NCI-H1092 (cell line): Measurements from ENCODE around the gene SAFB.
"Not testable (repeated sequence)": the region's sequence is repeated elsewhere in the genome, so short reads cannot be mapped to it uniquely, and the experiment has no call there.

ENCODE experiments used
- DNase-seq: peaks from one replicate; lab custom pipeline; 2025; lab: John Stamatoyannopoulos, UW

The SAFB gene

DNA sequence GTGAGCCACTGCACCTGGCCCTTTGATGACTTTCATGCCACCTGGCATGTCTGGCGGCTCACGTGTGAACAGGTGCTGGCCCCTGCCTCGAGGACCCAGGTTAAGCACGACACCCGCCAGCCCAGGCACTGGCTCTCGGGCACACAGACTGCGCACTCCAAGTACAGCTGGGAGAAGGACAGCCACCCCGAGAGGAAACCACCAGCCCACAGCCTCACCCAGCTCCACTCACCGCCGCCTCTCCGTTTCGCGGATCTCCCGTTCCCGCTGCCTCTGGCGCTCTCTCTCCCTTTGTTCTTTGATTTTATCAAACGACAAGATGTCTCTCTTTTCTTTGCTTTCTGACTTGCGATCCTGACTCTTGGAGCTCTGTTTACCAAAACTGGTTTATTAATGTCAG lies 27.8 kb upstream of the SAFB start:
- DNase-seq: no peak

DNA sequence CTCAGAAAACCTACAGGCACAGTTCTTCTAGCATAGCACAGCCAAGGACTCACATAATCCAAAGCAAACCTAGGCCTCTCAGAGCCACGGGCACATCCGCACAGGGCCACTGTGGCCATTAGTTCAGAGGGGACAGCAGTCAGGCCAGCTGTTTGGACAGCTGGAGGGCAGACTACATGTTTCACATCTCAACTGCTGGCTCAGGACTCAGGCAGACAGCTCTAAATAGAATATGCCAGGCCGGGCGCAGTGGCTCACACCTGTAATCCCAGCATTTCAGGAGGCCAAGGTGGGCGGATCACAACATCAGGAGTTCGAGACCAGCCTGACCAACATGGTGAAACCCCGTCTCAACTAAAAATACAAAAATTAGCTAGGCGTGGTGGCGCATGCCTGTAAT lies 27.1 kb upstream of the SAFB start:
- no peak for DNase-seq

DNA sequence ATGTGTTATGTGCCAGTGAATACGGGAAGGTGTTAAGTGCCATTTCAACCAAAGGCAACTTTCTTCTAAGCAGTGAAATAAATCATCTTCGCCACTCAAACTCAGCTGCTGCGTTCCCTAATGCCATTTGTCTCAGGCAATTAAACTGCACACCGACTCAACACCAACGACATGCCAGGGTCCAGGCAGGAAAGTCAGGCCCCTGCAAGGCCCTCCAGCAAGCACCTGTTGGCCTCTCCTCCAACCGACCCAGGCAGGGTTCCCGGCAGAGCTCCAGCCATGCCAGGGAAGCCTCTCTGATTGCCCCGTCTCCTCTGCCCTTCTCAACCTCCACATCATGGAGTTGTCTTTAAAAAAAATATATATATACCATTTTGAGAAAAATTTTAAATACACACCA lies 22.1 kb upstream of the SAFB start:
- DNase-seq: no peak

DNA sequence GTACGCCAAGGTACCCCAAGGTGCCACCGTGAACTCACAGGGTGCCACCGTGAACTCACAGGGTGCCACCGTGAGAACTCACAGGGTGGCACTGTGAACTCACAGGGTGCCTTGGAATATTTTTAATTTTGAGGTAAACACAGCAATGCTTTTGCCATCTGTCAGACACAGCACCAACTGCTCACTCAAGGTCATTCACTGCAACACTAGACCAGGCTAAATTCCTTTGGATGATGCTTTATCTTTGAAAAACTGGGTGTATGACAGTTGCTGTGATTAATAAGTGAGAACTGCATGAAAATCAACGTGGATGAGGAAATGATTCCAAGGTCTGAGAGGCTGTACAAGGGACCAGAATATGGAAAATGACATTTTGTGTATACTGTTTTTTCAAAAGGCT lies 19.3 kb upstream of the SAFB start:
- no peak for DNase-seq

DNA sequence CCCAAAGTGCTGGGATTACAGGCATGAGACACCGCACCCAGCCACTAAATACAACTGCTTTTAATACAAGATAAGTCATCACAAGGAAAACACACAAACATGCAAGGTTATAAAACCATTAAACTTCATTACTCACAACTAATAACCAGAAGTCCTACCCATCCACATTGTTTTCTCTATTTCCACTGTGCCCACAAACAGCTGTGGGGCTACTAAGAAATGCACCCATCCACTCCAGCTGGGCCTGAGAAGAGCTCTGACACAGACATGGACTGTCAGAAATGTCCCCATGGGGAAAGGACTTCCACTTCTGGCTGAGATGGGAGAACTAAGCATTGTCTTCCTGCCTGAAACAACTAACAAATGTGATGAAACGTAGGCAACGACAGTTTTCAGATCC lies 17.5 kb upstream of the SAFB start:
- DNase-seq: no peak

DNA sequence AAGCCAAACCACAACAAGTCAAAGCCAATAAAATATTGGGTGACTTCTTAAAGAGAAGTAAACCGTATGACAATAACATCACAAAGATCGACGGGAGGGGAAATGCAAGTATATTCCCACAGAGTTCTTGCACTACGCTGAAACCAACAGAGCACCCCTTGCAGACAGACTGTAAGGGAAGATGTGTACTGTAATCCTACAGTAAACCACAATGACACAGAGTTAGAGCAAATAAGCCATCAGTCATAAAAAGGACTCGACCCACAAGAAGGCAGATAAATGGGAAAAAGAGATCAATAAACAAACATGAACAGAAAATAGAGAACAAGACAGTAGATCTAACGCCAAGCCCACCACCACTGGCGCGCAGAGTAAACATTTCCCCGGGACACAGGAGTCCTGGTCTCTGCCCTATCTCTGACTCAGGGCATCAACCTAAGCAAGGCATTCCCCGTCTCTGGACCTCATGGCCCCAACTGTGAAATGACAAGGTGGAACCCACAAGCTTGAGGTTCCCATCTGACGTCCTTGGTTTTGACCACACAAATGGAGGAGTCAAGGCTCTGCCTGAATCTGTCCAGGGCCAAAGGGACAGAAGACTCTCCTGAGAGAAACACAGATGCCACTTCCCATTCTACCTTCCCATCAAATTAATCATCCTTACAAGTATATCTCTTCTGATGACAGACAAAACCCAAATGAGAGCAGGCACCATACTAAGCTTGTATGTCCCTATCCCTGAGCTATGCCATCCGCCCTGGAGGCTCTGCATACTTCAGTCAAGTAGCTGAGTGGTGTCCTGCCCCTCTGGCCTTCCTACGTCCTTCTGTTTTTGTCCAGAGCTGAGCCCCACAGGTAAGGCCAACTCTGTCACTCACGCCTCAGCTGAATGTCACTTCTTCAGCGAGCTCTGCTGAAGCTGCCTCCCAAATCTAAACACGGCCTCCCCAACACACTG lies 15.3 kb upstream of the SAFB start:
- no peak for DNase-seq

DNA sequence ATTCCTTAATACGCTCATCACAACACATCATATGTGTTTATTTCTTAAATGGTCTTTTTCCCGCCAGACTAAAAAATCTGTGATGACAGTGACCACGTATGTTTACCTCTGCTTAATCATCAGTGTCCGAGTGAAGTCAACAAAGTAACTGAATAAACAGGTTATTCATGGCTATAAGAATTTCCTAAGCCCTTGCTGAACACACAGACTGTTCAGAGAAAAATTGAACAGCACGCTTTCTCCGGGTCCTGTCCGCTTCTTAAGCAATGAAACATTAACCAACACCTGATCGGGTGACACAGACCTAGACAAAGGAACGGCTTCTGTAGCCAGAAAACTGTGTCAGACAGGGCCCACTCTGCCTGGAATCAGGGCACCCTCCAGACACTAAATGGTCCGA lies 14.6 kb upstream of the SAFB start:
- DNase-seq: no peak

DNA sequence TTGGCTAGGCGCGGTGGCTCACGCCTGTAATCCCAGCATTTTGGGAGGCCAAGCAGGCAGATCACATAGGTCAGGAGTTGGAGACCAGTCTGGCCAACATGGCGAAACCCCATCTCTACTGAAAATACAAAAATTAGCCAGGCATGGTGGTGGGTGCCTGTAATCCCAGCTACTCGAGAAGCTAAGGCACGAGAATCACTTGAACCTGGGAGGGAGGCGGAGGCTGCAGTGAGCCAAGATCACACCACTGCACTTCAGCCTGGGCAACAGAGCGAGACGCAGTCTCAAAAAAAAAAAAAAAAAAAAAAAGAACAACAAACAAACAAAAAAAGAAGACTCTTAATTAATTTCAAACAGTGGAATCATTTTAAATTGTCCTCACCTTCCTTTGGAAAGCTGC lies 14.1 kb upstream of the SAFB start:
- DNase-seq: not testable (repeated sequence)

DNA sequence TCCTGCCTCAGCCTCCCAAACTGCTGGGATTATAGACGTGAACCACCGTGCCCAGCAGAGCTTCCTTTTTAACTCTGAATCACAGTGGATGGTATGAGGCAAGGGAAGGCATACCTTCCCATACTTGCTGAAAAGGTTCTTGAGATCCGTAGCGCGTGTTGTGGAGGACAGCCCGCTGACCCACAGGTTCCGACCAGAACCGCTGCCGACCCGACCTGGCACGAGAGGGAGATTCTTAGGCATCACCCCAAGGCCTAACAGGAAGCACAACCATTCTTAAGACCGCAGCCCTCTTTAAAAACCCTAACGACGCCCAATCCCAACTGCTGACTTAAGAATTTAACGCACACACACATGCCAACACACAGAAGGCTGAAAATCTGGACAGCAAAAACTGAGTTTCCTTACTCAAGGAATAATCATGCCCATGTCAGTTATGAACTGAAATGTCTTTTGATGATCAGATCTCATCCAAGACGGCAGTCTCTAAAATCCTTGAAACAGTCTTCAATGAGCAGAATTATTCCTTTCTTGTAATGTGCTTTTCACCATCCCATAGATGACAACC lies 12.9 kb upstream of the SAFB start:
- no peak for DNase-seq

DNA sequence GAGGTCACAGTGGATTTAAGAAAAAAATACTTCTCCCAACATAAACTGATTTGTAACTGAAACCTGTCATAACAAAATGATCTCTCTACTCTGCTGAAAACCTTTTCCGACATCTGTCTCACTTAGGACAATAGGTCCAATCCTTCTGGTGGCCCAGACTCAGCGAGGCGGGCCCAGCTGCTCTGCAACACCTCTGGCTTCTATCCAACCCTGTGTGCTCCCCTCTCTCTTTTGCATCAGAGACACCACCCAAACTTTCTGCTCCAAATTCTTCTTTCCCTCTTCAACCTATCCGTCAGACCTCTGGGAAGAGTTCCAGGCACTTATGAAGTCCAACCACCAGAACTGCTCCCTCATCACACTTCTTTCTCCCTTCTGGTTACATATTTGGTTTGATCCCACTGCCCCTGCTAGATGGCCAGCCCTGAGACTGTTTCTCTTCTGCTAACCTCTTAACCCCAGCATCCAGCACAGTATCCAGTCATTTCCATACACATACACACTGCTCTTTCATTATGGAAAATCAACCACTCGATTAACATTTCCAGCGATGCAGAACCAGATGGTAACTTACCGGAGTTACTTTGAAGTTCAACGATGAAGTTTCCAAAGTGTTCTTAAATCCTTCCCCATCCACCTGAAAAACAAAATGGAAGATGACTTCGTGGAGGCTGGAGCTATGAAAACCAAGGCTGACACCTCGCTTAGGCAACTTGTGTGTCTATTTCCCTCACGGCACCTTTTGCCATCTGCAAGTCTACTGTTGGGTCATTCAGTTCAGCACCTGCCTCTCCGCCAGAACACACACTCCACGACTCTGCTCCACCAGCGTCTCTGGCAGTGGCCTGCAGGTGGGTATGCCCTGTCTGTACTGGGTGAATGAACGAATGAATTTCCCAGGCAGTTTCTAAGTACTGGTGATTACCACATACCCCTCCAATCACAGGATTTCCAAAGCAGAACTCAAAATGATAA lies 9.7 kb upstream of the SAFB start:
- DNase-seq: no peak

DNA sequence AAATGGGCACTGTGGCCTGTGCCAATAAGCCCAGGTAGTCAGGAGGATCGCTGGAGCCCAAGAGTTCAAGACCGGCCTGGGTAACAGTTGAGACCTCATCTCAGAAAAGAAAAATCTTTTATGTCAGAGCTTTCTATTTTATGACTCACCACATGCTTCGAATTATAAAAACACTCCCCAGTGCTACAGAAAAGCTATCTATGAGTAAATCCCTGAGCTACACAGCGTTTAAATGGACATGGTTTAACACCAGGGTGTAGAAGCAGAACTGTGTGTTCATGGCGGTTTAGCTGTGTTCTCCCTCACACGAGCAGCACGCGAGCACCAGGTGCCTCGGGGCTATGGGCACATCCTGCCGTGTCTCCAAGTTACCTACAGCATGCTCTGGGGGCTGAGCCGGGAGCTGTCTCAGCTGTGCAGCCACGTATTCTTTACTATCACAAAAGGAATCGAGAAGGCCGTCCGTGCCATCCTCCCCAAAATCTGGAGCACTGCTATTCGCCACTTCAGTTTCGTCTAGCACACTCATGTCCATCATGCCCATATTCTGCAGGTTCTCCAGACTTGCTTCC lies 7.0 kb upstream of the SAFB start:
- DNase-seq: no peak

DNA sequence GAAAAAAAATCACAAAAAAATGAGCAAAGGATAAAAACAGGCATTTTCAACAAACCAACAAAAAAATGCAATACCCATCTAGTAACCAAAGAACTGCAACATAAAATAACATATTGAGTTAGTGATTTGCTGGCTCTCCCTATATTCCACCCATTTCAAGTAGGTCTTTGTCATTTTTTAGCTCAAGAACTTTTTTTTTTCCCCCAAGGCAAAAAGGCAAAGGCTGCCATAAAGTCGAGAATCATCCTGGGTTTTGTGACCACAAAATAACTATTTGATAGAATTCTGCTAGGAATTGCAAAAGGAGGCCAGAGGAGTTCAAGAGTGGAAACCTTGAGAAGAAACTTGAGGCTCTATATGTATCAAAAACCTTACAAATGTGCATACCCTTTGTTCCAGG lies 5.8 kb upstream of the SAFB start:
- no peak for DNase-seq

DNA sequence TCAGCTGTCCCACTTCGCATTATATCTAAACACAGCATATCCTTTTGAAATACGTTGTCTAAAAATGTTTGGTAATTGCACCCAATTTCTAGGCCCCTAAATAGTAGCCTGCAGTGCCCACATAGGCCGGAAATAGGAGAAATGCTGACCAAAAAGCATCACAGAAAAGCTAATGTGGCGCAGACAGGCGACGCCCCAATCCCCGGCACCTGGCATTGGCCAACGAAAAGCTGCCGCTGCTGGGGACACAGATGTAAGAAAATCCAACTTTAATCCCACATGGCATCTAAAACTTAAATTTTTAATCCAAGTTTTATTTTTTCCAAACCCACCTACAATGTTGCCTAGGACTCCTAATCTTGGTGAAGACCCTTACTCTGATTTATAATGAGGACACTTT lies 4.3 kb upstream of the SAFB start:
- DNase-seq: no peak

DNA sequence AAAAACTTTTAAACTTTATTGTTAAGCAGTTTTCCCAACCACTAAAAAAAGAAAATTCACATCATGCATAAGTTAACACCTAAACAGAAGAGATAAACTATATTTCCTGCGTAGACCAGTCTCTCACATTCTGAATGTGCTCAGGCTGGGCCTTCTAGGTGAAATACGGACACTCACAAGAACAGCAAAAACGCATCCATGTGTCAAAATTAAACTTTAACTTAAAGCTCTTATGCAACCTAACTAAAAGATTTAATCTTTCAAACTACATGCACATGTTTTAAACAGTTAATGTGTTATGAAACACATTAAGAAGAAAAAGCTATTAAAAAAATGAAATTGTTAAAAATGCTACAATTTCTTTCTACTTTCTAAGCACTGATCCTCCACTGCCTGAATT lies 2.9 kb upstream of the SAFB start:
- DNase-seq: no peak

DNA sequence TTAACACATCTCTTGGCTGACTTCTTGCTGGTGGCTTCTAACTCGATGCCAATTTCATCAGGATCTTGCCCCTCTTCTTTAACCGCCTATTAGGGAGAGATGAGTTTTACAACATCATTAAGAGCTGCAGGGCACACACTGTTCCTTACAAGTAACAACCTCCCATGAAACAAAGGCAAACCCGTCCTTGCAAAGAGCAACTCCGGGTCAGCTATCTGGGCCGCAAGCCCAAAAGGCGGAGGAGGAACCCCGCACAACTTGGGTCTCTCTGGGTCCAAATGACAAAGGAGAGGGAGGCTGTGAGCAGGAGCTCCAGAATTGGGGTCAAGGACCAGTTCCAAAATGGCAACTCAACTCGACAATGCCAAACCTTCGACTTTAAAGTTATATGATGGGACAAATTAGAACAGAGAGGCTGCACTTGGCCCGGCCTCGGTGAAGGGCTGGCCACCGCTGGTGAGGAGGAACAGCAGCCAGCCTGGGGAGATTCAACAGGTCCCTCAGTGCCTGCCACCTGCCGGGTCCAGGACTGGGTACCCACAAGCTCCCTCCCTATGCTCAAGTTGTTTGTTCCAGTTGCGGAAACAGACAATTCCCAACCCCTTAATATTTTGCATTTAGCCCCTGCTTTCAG lies 1.5 kb upstream of the SAFB start:
- DNase-seq: no peak

DNA sequence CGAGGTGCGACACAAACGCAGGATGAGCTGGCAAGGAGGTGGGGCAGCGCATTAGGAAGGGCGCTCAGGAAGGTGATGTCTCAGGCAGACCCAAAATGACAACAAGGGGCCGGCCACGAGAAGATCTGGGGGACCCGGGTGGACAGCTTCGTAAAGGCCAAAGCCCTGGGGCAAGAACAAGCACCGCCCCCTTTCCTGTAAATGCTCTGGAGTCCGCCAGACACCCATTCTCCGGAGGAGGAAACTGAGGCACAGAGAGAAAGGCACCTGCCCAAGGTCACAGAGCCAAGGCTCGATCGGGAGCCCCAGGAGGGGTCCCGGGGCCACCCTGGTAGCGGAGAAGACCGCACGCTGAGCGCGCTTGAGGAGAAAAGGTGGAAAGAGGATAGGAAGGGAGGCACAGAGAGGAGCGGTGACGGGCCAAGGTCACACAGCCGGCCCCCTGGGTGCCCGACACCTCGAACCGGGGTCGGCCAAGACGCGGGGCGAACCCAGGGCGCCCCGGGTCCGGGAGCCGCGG lies 878 bp upstream of the SAFB start:
- no peak for DNase-seq

DNA sequence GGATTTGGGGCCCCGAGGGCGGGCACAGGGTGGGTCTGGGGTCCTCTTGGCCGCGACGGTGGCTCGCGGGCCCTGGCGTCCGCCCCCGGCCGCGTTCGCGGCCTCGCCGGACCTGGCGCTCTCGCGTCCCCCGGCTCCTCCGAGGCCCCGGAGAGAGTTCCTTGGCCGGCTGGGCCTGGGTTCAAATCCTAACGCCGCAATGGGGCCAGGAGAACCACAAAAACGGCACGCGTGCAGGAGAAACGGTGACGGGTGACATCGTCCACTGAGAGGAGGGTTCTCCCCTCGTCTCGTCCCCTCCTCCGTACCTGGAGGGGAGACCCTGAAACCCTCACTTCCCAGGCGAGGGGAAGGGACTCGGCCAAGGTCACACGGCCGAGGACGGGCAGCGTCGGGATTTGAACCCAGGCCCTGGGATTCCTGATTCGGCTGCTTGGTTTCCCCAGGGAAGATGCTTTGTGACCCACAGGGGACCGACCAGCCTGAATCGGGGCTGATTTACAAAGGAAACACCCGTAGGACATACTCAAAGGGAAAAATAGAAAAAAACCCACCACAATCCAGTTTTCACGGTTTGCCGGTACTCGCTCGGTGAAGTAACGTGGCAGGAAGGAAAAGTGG lies 624 bp downstream of the SAFB start:
- DNase-seq: no peak

DNA sequence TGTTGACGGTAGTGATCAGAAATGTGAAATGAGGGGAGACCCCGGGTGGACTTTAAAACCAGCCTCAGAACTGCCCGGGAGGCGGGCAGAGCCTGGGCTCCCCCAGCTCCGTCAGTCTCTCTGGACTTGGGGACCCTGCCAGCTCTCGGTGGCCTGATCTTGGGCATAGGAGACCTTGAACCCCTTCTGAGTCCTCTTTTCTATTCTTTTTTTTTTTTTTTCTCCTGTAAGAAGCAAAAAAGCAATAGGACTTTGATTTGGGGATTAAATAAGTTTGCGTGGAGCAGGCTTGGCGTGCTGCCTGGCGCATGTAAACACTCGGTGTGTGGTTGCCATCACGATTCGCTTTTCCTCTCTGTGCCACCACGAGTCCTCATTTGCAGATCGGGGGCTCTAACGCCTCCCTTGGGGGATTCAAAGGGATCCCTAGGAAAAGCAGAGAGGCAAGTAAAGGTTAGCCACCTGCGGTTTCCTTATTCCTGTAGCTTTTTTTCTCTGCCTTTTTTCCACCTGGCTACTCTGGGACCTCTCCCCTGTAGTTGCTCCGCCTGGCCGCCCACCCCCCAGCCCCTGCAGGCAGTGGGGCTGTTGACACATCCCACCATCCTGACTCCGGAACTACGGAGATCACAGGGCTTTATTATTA lies 1.3 kb downstream of the SAFB start:
- no peak for DNase-seq

DNA sequence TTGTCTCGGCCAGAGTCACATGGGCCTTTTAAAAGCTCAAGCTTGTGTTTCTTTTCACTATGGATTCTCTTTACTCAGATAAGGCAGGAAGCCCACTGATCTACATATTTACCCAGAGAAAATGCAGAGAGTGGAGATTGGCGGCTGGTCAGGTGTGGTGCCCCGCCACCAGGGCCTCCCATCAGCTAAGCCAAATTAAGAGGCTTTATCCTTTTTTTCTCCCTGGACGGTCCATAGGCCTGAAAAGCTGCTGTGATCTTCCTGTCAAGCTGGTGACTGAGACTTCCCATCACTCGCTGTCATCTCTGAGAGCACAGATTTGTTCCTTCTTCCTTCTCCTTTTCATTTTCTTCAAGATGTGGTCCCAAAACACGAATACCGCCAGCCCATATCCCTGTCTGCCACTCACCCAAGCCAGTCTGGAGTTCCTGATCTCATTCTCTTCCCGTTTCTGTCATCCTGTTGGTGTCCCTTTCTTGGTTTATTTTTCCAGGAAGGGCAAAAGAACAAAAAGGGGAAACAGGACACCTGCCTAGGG lies 1.9 kb downstream of the SAFB start:
- DNase-seq: no peak

DNA sequence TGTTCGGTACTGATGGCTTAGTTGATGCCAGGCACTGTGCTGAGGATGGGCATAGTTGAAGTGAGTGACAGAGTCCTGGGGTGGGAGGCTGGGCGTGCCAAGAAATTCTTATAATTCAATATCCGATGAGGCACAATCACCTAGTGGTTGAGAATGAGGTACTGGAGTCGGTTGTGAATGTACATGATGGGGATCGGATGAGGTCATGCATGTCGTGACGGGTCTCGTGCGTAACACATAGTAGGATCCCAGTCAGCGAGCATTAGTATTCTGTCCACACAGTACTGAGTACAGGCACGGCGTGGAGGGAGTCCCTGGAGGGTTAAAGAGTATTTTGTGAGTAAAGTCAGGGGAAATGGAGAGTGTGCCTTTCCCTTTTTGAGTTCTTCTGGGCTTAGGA lies 2.8 kb downstream of the SAFB start:
- no peak for DNase-seq
